ENCODE measurements around the gene BCCIP. TPM values are rescaled to one million over a fixed set of nuclear protein-coding genes. Genes with fewer than 3 reads are reported as not detected.

BCCIP gene
- total RNA-seq, 1 donor from 2014 or later, result 50.9 TPM

- no peaks in the 10 kb centered on the region for H3K36me3 Mint-ChIP-seq (ENCODE audit: unreplicated experiment)
- TF ChIP-seq CTCF (IDR thresholded peaks at IDR 0.05; ENCODE audit: partially characterized antibody, unreplicated experiment), result peak; percentile 67
- no peaks in the 10 kb centered on the region for H3K9me3 Mint-ChIP-seq (ENCODE audit: unreplicated experiment)
- no peaks in the 10 kb centered on the region for H3K27me3 Mint-ChIP-seq (ENCODE audit: unreplicated experiment)
- H3K4me3 Mint-ChIP-seq (ENCODE audit: unreplicated experiment), result no peak overlapping the region
- H3K27ac Mint-ChIP-seq (ENCODE audit: unreplicated experiment), result no peak overlapping the region
- no peaks in the 10 kb centered on the region for H3K4me1 Mint-ChIP-seq (ENCODE audit: low read depth, unreplicated experiment)
- DNase-seq, result no peak
These were observed 45.1 kb downstream of the BCCIP start for GRCh38 chr10:125868372-125868975.

GRCh38 chr10:125871338-125871737, 48.0 kb downstream of the BCCIP start:
- Mint-ChIP-seq H3K27ac (ENCODE audit: unreplicated experiment) (no peak overlapping the region), H3K4me3 (ENCODE audit: unreplicated experiment) (no peak overlapping the region)

DNA sequence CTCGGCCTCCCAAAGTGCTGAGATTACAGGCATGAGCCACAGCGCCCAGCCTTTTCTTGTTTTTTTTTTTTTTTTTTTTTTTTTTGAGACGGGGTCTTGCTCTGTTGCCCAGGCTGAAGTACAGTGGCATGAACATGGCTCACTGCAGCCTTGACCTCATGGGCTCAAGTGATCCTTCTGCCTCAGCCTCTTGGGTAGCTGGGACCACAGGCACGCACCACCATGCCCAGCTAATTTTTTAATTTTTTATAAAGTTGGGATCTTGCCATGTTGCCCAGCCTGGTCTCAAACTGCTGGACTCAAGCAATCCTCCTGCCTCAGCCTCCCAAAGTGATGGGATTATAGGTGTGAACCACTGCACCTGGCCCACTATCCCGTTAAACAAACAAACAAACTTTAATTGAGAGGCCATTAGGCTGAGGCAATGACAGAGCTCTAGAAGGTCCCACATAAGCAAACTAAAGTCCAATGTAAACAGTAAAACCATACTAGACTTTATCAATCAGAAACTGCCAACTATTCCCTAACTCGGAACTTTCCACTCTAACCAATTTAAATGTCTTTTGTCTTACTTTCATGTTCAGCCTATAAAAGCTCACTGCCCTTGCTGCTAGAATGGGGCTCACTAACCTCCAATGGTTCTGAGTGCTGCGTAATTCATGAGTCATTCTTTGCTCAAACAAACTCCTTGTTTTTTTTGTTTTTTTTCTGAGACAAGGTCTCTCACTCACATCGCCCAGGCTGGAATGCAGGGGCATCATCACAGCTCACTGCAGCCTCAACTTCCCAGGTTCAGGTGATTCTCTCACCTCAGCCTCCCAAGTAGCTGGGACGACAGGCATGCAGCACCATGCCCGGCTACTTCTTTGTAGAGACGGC, 55.9 kb downstream of the BCCIP start:
- no peak for TF ChIP-seq CTCF (IDR thresholded peaks at IDR 0.05; ENCODE audit: partially characterized antibody, unreplicated experiment)
- Mint-ChIP-seq H3K27ac (ENCODE audit: unreplicated experiment) (no peak overlapping the region), H3K9me3 (ENCODE audit: unreplicated experiment) (no peaks in the 10 kb centered on the region), H3K27me3 (ENCODE audit: unreplicated experiment) (peaks cover 2% of the 10 kb centered on the region), H3K36me3 (ENCODE audit: unreplicated experiment) (peaks cover 18% of the 10 kb centered on the region), H3K4me3 (ENCODE audit: unreplicated experiment) (no peak overlapping the region), H3K4me1 (ENCODE audit: low read depth, unreplicated experiment) (no peaks in the 10 kb centered on the region)
- DNase-seq, result no peak

More at GRCh38 chr10:125871338-125871737, 48.0 kb downstream of the BCCIP start:
- no peaks in the 10 kb centered on the region for H3K27me3 Mint-ChIP-seq (ENCODE audit: unreplicated experiment)
- no peaks in the 10 kb centered on the region for H3K9me3 Mint-ChIP-seq (ENCODE audit: unreplicated experiment)
- no peak for DNase-seq
- no peak for TF ChIP-seq CTCF (IDR thresholded peaks at IDR 0.05; ENCODE audit: partially characterized antibody, unreplicated experiment)
- peaks cover 15% of the 10 kb centered on the region for H3K36me3 Mint-ChIP-seq (ENCODE audit: unreplicated experiment)
- no peaks in the 10 kb centered on the region for H3K4me1 Mint-ChIP-seq (ENCODE audit: low read depth, unreplicated experiment)

DNA sequence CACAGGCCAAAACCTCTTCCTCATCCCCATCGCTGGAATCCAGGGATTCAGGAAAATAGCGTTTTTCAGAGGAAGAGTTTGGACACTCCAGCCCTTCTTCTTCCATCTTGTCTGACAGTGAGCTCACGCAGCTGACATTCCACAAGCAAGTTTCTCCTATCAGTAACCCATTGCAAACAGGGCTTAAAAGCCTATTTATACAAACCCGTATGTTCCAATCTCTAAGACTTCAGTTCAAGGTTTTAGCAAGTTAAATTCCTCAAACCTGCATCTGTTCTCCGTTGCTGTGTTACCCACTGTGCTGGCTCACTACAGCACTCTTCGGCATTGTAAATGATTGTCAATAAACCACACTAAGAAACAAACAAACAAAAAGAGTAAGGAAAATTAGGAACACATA, 57.4 kb downstream of the BCCIP start:
- peaks cover 2% of the 10 kb centered on the region for H3K27me3 Mint-ChIP-seq (ENCODE audit: unreplicated experiment)
- no peak for DNase-seq
- no peaks in the 10 kb centered on the region for H3K4me1 Mint-ChIP-seq (ENCODE audit: low read depth, unreplicated experiment)
- no peak for TF ChIP-seq CTCF (IDR thresholded peaks at IDR 0.05; ENCODE audit: partially characterized antibody, unreplicated experiment)
- no peak overlapping the region for H3K4me3 Mint-ChIP-seq (ENCODE audit: unreplicated experiment)
- H3K36me3 Mint-ChIP-seq (ENCODE audit: unreplicated experiment), result peaks cover 8% of the 10 kb centered on the region
- no peak overlapping the region for H3K27ac Mint-ChIP-seq (ENCODE audit: unreplicated experiment)
- H3K9me3 Mint-ChIP-seq (ENCODE audit: unreplicated experiment), result no peaks in the 10 kb centered on the region

DNA sequence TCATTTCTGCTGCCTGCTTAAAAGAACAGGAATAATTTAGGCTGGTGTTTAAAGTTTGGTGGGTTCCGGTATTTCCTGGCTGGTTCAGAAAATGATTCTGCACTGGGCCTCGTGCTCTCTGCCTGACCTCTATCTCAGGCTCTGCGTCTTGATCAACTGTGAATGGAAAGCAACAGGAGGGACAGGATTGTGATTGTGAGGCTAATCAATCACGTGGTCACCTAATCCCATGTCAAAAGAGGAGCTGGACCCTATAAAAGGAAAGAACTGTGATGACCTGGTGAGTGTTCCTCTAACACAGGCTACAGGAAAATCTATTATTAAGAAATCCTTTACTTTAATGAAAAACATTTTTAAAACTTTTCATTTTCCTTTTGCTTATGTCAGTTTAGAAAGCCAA, 57.8 kb downstream of the BCCIP start, which contains the start of gene DHX32:
DHX32 (minus strand) TSS at position 101 of the 400 bp plus-strand sequence. CDS start 468 bp downstream, outside the sequence.
- Mint-ChIP-seq H3K36me3 (ENCODE audit: unreplicated experiment) (peaks cover 4% of the 10 kb centered on the region), H3K27me3 (ENCODE audit: unreplicated experiment) (peaks cover 2% of the 10 kb centered on the region), H3K9me3 (ENCODE audit: unreplicated experiment) (no peaks in the 10 kb centered on the region), H3K27ac (ENCODE audit: unreplicated experiment) (no peak within 1 kb of the TSS), H3K4me1 (ENCODE audit: low read depth, unreplicated experiment) (no peaks in the 10 kb centered on the region), H3K4me3 (ENCODE audit: unreplicated experiment) (no peak within 1 kb of the TSS)
- no peak for TF ChIP-seq CTCF (IDR thresholded peaks at IDR 0.05; ENCODE audit: partially characterized antibody, unreplicated experiment)
- no peak for DNase-seq
